ENCODE measurements around the gene NANOS2. TPM values are rescaled to one million over a fixed set of nuclear protein-coding genes. Genes with fewer than 3 reads are reported as not detected.
A peak's percentile ranks its signal among the peaks of the same experiment; 100 is the strongest.

Gene NANOS2
- total RNA-seq, 1 donor from 2014 or later: not detected

DNA sequence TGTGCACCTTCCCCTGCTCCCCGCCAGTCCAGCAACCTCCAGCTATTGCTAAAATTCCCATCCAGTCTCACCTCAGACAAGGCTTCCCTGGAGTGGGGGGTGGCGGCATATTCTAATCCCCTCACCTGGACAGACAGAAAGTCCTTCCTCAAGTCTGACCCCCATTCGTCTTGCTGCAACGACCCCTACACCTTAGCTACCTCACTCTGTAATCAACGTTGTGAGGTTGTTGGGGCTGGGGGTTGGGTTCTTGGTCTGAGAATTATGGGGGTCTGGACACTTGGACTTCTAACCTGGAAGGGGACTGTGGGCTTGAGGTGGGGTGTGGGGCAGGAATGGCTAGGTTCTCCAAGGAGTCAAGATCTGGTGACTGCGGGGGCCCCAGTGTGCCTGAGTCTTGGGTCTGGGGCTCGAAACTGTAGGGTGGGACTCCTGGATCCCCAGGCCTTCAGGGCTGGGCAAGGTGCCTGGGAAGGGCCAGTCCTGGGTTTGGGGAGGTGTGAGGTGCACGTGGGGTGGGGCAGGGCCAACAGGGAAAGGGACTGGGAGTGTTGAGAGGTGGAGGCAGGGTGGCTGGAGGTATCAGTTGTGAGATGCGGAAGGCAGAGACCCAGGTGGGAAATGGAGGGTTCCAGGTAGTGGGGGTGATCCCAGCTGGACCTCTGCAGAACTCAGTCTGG is 49.2 kb downstream of the NANOS2 start:
- H3K27me3 Mint-ChIP-seq (ENCODE audit: low read depth): peaks cover 26% of the 10 kb centered on the region
- H3K36me3 Mint-ChIP-seq (ENCODE audit: low read depth): peaks cover 3% of the 10 kb centered on the region
- H3K4me1 Mint-ChIP-seq (ENCODE audit: low read depth): peaks cover 23% of the 10 kb centered on the region
- H3K27ac Mint-ChIP-seq (ENCODE audit: unreplicated experiment): no peak overlapping the region
- no peak for DNase-seq (ENCODE audit: low spot score)
- no peaks in the 10 kb centered on the region for H3K9me3 Mint-ChIP-seq (ENCODE audit: low read depth)
- H3K4me3 Mint-ChIP-seq (ENCODE audit: unreplicated experiment): no peak overlapping the region
- TF ChIP-seq CTCF (IDR thresholded peaks at IDR 0.05): no peak

DNA sequence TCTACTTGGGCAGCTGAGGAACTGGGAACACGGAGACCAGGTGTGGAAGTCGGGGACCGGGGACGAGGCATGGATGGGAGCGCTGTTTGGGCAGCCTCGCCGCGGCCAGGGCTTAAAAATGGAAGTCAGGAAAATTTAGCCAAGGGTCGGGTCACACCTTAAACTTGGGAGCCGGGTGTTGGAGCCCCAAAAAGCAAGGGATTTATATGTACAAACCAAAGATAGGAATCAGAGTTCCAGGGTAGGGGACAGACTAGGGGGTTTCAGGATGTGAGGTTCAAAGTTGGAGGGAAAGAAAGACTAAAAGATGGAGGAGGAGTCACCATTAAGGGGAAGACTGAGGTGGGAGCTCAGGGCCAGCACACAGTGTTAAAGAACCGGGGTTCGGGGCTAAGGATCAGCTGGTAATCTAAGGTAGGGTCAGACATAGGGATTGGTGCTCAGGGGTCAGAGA is 49.9 kb downstream of the NANOS2 start:
- H3K27me3 Mint-ChIP-seq (ENCODE audit: low read depth): peaks cover 26% of the 10 kb centered on the region
- peak overlapping the region; percentile 47 for H3K4me3 Mint-ChIP-seq (ENCODE audit: unreplicated experiment)
- TF ChIP-seq CTCF (IDR thresholded peaks at IDR 0.05): no peak
- no peak for DNase-seq (ENCODE audit: low spot score)
- H3K27ac Mint-ChIP-seq (ENCODE audit: unreplicated experiment): peak overlapping the region; percentile 17
- H3K9me3 Mint-ChIP-seq (ENCODE audit: low read depth): no peaks in the 10 kb centered on the region
- H3K4me1 Mint-ChIP-seq (ENCODE audit: low read depth): peaks cover 23% of the 10 kb centered on the region
- peaks cover 3% of the 10 kb centered on the region for H3K36me3 Mint-ChIP-seq (ENCODE audit: low read depth)

DNA sequence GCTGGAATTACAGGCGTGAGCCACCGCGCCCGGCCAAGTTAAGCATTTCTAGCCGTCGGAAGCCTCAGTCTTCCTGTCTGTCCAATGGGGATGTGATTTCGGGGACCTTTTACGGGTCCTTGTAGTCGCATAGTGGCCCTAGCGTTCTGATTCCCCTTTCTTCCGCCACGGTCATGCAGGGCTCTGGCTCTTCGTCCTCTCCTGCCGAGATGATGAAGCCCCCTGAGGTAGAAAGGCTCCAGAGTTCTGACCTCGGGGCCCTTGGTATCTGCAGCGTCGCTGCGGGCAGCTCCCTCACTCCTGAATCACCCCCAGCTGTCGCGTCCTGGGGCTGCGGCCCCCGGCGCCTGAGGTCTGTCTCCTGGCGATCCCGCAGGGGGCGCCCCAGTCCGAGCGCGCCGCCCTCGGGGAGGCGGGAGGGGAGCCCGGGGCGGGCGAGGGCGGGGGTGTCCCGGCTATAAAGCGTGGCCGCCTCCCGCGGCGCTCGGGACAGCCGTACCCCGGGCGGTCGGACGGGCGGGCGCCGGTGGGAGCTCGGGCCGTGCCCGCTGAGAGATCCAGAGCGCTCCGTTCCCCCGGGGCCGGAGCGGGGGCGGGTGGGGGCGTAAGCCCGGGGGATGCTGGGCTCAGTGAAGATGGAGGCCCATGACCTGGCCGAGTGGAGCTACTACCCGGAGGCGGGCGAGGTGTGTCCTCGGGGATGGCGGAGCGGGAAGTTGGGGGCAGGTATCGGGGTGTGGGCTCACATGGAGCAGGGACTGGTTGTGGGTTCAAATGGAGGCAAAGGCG is 50.5 kb downstream of the NANOS2 start, which contains the start of gene FOXA3:
FOXA3 (plus strand) TSS at position 487 of the 789 bp plus-strand sequence; CDS start at position 618, 131 bp downstream.
- DNase-seq (ENCODE audit: low spot score): no peak
- Mint-ChIP-seq H3K36me3 (ENCODE audit: low read depth) (peaks cover 6% of the 10 kb centered on the region), H3K4me1 (ENCODE audit: low read depth) (peaks cover 23% of the 10 kb centered on the region), H3K27ac (ENCODE audit: unreplicated experiment) (peak within 1 kb of the TSS; percentile 17), H3K4me3 (ENCODE audit: unreplicated experiment) (peak within 1 kb of the TSS; percentile 90), H3K9me3 (ENCODE audit: low read depth) (no peaks in the 10 kb centered on the region), H3K27me3 (ENCODE audit: low read depth) (peaks cover 26% of the 10 kb centered on the region)
- TF ChIP-seq CTCF (IDR thresholded peaks at IDR 0.05): peak; percentile 82

GRCh38 chr19:45863335-45863839 is 51.2 kb downstream of the NANOS2 start:
- Mint-ChIP-seq H3K36me3 (ENCODE audit: low read depth) (peaks cover 7% of the 10 kb centered on the region), H3K4me3 (ENCODE audit: unreplicated experiment) (peak overlapping the region; percentile 90), H3K27me3 (ENCODE audit: low read depth) (peaks cover 26% of the 10 kb centered on the region), H3K27ac (ENCODE audit: unreplicated experiment) (no peak overlapping the region), H3K9me3 (ENCODE audit: low read depth) (no peaks in the 10 kb centered on the region), H3K4me1 (ENCODE audit: low read depth) (peaks cover 23% of the 10 kb centered on the region)
- no peak for TF ChIP-seq CTCF (IDR thresholded peaks at IDR 0.05)
- no peak for DNase-seq (ENCODE audit: low spot score)

Other genes with a start within 250 kb of the NANOS2 start
- gene GIPR, start 246.6 kb downstream of the NANOS2 start, total RNA-seq: 0.41 to 2.4 TPM (median 1.3 TPM) in 3 replicates
- gene SNRPD2, start 222.8 kb downstream of the NANOS2 start, total RNA-seq: 310 to 361 TPM (median 314 TPM) in 3 replicates
- 11.9 to 13.7 TPM (median 13.4 TPM) in 3 replicates for gene QPCTL, start 222.1 kb downstream of the NANOS2 start, total RNA-seq
- gene FBXO46, start 183.9 kb downstream of the NANOS2 start, total RNA-seq: 12.7 to 14.8 TPM (median 14.3 TPM) in 3 replicates
- not detected in 3 replicates for gene MEIOSIN, start 181.3 kb downstream of the NANOS2 start, total RNA-seq
- 29.3 to 33.8 TPM (median 33.0 TPM) in 3 replicates for gene SIX5, start 145.5 kb downstream of the NANOS2 start, total RNA-seq
- 95.0 to 176 TPM (median 162 TPM) in 3 replicates for gene DMPK, start 132.3 kb downstream of the NANOS2 start, total RNA-seq
- gene DMWD, start 121.9 kb downstream of the NANOS2 start, total RNA-seq: 77.6 to 83.0 TPM (median 79.4 TPM) in 3 replicates
- gene RSPH6A, start 99.5 kb downstream of the NANOS2 start, total RNA-seq: 0.15 TPM in 1 of 3 replicates, not detected in the others
- gene SYMPK, start 51.6 kb downstream of the NANOS2 start, total RNA-seq: 56.5 to 63.3 TPM (median 58.0 TPM) in 3 replicates
- not detected in 3 replicates for gene FOXA3, start 50.5 kb downstream of the NANOS2 start, total RNA-seq
- 24.9 to 30.5 TPM (median 28.6 TPM) in 3 replicates for gene IRF2BP1, start 28.6 kb downstream of the NANOS2 start, total RNA-seq
- 11.9 to 13.1 TPM (median 12.5 TPM) in 3 replicates for gene MYPOP, start 12.2 kb downstream of the NANOS2 start, total RNA-seq
- 0.10 to 0.22 TPM (median 0.18 TPM) in 3 replicates for gene NOVA2, start 59.1 kb upstream of the NANOS2 start, total RNA-seq
- gene CCDC61, start 80.7 kb upstream of the NANOS2 start, total RNA-seq: 7.2 to 8.4 TPM (median 7.8 TPM) in 3 replicates
- not detected in 3 replicates for gene PGLYRP1, start 108.3 kb upstream of the NANOS2 start, total RNA-seq
- gene IGFL4, start 126.2 kb upstream of the NANOS2 start, total RNA-seq: 0.15 TPM in 1 of 3 replicates, not detected in the others
- gene IGFL3, start 209.9 kb upstream of the NANOS2 start, total RNA-seq: 0.70 to 1.1 TPM in 2 of 3 replicates, not detected in the other
- gene IGFL2, start 233.5 kb upstream of the NANOS2 start, total RNA-seq: 0.55 to 1.3 TPM (median 0.64 TPM) in 3 replicates